Suprapubic skin (tissue), 4 donors: ENCODE results near the gene PDE2A.

Source experiments
- EP300 ChIP-seq: sonication (generic); formaldehyde crosslinking; IDR thresholded peaks from one replicate; pipeline ENCODE4 v1.6.1; 2017; ENCODE audit warnings: antibody characterized with exemption
- POLR2A ChIP-seq, 2 donors: fragments of 450-650 bp; IDR thresholded peaks; one replicate each; pipeline ENCODE4 v1.6.1; 2017; ENCODE audit warnings: antibody characterized with exemption in 2 of 2, mild to moderate bottlenecking in 2 of 2, moderate library complexity in 2 of 2
- POLR2AphosphoS5 ChIP-seq, 3 donors: sonication (generic); formaldehyde crosslinking; IDR thresholded peaks; one replicate each; pipeline ENCODE4 v1.6.1; 2017; ENCODE audit warnings: antibody characterized with exemption in 3 of 3
- TF ChIP-seq, protein P1 (sequence below), 2 donors: fragments of 200-600 bp in 1 of 2; fragments of 450-650 bp in 1 of 2; sonication (generic) in 1 of 2; IDR thresholded peaks; one replicate each; pipeline ENCODE4 v1.5.1; 2016 to 2019; ENCODE audit warnings: antibody characterized with exemption in 2 of 2, mild to moderate bottlenecking in 1 of 2, moderate library complexity in 1 of 2

DNA sequence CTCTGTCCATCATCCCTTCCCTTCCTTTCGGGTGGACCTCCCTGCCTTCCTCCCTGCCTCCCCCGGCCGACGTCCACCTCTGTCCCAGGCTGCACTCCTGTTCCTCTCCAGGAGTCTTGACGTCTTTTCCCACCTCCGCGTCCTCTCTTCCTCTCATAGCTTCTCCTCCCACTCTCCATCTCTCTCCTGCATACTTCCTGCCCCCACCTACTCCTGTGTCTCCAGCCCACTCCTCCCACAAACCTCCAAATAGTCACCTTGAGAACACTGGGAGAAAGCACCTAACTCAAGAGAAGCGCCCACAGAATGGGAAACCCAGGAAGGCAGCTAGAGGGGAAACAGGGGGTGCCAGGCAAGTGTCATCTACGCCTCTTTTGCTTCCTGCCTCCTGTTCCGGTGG is 60.8 kb downstream of the PDE2A start:
- TF ChIP-seq POLR2AphosphoS5 (IDR thresholded peaks at IDR 0.05) (no peak), EP300 (no peak), POLR2A (IDR thresholded peaks at IDR 0.05) (no peak)
- TF ChIP-seq, protein P1, sequence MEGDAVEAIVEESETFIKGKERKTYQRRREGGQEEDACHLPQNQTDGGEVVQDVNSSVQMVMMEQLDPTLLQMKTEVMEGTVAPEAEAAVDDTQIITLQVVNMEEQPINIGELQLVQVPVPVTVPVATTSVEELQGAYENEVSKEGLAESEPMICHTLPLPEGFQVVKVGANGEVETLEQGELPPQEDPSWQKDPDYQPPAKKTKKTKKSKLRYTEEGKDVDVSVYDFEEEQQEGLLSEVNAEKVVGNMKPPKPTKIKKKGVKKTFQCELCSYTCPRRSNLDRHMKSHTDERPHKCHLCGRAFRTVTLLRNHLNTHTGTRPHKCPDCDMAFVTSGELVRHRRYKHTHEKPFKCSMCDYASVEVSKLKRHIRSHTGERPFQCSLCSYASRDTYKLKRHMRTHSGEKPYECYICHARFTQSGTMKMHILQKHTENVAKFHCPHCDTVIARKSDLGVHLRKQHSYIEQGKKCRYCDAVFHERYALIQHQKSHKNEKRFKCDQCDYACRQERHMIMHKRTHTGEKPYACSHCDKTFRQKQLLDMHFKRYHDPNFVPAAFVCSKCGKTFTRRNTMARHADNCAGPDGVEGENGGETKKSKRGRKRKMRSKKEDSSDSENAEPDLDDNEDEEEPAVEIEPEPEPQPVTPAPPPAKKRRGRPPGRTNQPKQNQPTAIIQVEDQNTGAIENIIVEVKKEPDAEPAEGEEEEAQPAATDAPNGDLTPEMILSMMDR (IDR thresholded peaks at IDR 0.05) = no peak
